Stimulated activated CD4-positive, alpha-beta T cell treated with anti-CD3 and anti-CD28 coated beads, Interleukin-2, amount 100 ng/mL, for 4 hours (primary cell): ENCODE measurements around the gene C3orf20.
A peak's percentile ranks its signal among the peaks of the same experiment; 100 is the strongest.

Source experiments
- DNase-seq: peaks from one replicate; pipeline ENCODE4 v3.0.0-alpha.2; 2020; ENCODE audit warnings: low read depth

The C3orf20 gene

DNA sequence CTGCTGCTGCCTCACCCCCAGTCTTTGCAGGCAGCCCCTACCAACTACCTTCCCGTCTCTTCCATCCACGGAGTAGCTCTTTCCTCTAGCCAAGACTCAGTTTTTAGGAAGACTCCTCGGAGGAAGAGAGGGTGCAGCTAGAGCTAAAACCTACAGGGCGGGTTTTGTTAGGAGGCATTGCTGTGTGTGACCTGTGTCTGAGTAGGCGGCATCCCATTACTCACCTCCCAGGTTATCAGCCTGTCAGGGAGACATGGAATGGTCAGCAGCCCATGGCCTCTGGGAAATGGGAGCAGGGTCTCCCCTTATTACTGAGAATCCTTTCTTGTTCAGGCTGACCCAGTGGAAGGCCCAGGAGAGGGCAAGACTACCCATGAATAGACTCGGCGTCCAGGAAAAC lies 100.1 kb downstream of the C3orf20 start:
- no peak for DNase-seq

DNA sequence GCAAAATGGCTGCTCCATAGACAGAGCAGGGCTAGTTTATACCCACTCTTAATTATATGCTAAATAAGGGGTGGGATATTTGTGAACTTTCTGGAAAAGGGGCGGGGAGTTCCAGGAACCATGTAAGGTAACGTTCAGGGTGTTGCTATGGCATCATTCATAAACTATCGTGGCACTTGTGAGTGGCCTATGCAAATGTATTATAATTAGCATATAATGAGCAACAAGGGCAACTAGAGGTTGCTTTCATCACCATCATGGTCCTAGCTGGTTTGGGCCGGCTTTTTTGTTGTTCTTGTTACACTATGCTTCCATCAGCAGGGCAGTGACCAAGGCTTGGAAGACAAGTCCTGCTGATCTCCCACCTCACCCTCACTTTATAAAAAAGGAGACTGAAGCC lies 100.6 kb downstream of the C3orf20 start:
- no peak for DNase-seq

DNA sequence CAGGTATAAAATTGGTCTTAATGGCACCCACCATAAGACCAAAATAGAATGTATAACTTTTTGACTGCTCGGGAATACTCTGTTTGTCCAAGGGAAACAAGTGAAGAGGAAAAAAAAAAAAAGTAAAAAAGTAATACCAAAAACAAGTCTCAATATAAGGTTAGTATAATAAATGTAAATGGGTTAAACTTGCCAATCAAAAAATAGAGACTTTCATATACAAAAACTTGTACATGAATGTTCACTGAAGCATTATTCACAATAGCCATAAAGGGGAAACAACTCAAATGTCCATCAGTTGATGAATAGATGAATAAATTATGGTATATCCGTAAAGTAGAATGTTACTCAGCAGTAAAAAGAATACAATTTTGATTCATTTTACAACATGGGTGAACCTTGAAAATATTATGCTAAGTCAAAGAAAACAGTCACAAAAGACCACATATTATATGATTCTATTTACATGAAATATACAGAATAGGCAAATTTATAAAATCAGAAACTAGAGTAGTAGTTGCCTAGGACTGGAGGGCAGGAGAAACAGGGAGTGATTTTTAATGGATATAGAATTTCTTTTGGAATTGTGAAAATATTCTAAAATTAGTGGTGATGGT lies 104.2 kb downstream of the C3orf20 start:
- no peak for DNase-seq

DNA sequence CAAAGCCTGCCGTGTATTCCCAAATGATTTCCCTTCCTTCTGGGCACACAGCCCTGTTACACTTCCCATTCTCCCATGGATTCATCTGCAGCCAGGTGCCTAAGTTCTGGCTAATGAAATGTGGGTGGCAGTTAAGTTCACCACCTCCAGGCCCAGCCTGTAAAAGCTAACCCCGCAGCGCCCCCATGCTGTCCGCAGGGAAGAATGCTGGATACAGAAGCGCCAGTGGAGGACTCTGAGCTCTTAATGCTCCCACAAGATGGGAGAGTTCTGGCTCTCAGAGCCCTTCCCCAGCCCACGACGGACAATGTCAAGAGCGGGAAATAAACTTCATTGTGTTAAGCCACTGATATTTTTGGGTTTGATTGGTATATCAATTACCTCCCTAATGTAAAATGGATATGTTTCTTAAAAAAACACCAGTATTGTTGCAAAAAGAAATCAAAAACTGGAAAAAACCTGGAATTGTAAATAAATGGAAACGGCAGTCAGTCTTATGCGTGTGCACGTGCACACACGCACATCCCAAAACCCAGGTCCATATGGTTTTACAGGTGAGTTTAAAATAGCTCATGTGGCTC lies 106.1 kb downstream of the C3orf20 start:
- DNase-seq: no peak

DNA sequence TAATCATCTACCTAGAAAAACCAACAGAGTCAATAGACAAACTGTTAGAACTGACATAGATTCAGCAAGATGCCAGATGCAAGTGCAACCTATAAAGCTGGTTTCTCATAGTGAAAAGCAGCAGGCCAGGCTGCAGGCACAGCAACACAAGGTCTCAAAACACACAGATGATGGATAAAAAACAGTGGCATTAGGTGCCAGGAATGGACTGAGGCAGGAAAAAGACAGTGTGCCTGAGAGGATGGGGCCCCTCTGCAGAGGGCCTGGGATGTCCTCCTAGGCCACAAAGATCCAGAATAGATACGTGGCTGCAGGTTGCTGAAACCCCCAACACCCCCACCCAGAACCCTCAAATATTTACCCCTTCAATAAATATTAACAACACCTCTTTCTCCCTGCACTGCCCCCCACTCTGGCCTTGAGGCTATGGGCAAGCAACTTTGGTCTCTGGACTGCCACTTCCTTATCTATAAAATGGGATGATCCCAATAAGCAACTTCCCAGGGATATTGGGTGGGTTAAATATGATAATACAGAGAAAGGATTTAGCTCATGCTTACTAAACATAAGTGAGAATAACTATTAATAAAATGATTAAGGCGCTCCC lies 108.6 kb downstream of the C3orf20 start:
- DNase-seq: no peak

DNA sequence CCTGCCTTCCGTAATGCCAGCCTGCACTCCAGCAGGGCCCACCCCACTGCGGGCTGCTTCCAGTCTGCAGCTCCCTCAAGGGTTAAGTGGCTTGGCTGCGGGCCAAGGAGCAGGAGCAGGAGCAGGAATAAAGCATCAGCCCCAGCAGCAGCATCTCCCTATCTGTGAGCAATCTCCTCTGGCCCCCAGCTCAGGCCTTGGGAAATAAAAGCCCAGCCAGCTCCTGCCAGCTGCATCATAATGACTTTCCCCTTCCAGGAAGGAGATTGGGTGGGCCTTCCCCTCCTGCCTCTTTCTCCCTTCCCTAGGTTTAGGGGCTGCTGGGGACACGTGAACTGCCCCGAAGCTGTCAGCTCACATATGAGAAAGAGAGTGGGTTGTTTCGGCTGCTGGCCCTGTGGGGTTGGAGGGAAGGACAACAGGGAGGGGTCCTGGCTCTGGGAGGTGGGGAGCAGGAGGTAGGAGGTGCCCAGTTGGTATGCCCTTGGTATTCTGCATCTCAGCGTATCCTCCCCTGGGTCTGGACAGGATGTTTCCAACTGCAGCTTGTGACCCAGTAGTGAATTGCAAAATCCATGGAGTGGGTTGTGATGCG lies 109.2 kb downstream of the C3orf20 start:
- no peak for DNase-seq

DNA sequence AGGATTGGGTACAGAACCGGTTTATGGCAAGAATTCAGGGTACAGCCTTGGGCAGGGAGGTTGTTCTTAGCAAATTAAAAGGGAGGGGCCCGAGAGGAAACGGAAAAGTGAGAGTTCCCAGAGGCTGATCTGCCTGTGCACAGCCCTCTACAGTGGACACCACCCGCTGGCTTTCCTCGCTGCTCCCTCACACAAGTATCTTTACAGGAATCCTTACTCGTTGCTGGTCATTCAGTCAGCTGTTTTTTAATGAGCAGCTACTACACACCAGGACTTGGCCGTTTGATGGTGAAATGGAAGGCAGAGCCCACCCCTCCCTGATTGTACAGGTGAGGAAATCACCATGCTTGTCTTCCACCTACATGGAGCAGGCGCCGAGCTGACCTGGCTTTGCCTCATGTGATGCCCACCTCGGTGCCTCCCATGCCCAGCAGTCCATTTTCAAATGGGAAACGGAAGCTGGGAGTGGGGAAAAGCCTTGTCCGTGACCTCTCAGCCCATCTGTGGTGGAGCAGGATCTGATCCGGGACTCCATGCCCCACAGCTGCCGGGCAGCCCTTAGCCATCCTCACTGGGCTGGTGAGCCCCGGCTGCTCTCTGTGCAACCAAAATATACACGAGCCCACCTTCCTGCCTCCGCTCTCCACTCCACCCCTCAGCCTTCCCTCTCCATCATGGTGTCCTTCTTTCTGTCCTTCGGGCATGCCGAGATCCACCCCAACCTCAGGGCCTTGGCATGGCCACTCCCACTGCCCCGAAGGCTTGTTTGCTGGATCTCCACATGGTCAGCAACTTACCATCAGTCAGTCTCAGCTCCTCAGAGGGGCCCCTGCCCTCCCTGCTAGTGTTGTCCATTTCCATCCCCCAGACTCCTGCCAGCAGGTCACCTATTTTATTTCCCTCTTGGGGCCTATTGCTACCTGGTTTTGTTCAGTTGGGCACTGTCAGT lies 110.5 kb downstream of the C3orf20 start:
- DNase-seq: no peak

DNA sequence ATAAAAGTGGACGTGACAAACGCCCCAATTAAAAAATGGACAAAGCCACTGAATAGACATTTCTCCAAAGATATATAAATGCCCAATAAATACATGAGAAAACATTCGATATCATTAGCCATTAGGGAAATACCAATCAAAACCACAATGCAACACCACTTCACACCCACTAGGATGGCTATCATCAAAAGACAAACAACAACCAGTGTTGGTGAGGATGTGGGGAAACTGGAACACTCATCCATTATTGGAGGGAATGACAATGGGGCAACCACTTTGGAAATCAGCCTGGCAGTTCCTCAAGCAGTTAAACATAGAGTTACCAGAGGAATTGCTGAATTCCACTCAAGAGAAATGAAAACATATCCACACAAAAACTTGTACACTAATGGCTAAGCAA lies 111.4 kb downstream of the C3orf20 start:
- no peak for DNase-seq

DNA sequence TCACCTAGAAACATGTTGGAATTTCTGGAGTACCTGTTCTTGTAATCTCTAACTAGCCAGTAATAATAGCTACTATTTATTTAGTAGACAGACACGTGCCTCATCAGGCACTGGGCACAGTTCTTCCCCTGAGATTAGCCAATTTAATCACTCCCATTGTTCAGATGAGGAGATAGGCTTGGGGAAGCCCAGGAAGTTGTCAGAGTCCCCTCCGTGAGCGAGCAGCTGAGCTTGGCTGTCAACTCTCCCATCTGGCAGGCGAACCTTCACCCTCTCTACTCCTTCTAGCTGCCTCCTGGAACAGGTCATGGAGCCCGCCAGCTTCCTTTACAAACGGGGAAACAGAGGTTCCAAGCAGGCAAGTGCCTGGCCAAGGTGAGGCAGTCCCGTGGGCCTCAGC lies 112.7 kb downstream of the C3orf20 start:
- DNase-seq: no peak

DNA sequence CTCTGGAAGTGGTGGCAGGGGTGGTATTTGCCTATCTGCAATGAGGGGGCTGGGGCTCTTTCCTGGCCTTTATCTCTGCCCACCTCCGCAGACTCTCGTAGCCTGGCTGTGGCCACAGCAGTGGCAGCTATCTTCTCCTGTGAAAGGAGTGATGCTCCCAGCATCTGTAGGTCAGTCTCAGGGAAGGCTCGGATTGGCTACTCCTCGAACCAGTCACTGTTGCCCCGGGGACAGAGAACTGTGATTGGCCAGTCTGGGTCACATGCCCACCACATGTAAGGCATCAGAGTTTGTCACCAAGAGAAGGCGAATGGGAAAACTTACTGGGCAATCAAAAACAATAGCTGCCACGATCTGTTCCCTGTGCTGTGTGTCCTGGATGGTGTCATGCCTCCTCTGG lies 113.7 kb downstream of the C3orf20 start:
- DNase-seq: no peak

DNA sequence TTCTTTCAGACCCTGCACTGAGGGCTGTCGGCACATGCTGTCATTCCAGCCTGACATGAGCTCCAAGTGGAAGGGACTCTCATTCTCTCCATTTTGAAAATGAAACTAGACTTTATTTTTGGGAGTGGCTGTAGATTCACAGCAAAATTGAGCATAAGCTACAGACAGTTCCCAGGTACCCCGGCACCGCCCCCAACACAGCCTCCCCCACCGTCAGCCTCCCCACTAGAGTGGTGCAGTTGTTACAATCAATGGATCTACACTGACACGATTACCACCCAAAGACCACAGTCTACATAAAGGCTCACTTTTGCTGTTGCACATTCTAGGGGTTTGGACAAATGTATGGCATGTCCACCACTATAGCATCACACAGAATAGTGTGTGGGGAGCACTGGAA lies 114.3 kb downstream of the C3orf20 start:
- no peak for DNase-seq

DNA sequence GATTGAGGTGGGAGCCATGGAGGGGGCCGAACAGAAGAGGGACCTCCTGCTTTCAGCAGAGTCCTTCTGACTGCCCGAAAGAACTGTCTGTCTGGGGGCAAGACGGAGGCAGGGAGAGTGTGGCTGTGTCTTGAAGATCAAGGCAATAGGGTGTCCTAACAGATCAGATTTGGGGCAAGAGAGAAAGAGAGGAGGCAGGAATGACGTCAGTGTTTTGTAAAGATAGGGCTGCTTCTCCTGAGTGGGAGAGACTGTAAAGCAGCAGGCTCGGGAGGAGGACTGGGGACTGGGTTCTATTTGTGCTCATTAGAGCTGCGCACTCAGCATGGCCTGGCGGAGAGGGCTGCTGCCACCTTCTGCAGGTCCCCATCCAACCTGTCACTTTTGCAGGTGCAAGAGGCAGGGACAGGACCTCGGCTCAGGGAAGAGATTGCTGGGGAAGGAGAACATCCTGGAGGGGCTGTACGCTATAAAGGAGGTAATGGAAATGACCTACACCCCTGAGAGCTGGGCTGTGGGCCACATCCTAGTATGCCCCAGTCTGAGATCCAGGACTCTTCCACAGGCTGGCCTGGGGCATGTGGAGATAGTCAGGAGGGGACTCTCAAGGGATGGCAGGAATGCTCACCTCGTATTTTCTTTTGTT lies 114.8 kb downstream of the C3orf20 start:
- DNase-seq: no peak

DNA sequence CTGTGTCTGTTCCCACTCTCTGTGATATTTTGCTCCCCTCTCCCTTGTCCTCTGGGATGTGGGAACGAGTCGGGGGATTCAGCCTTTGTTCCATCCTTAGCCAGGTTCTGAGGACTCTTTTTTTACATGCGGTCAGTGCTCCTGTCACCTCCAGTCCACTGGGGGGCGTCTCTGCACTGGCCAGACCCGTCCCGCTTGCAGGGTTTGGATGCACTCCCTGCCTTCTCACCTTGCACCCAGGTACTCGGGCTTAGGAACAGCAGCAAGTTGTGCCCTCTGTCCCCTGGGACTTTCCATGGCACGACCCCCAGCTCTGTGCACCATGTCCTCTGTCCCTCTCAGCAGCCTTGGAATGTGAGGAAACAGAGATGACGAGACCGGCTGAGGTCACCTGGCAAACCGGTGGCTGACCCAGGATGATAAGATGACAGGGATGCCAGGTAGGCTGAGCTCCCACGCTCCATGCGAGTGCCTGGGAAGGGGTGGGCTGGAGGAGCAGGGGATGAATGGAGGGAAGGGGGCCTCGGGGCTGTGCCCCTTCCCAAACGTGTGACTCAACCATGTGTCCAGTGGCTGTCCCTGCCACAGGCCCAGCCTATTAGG lies 116.5 kb downstream of the C3orf20 start:
- peak; percentile 18 for DNase-seq

DNA sequence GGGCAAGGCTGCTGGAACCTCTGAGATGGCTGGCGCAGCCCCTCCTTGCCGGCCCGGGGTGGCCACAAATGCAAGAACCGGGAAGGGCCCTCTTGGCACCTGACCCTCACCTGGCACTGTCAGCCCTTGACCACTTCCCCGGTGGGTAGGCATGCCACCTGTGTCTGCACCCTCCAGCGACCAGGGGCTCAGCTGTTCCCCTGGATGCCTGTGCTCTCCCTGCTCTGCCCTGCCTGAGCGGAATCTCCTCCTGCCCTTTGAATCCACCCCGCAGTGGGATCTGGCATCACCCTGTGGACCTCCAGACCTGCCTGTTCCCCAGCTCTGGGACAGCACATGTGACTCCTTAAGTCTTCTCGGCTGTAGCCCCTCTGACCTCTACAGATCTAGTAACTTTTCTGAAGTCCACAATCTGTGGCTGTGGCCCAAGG lies 117.8 kb downstream of the C3orf20 start:
- no peak for DNase-seq

DNA sequence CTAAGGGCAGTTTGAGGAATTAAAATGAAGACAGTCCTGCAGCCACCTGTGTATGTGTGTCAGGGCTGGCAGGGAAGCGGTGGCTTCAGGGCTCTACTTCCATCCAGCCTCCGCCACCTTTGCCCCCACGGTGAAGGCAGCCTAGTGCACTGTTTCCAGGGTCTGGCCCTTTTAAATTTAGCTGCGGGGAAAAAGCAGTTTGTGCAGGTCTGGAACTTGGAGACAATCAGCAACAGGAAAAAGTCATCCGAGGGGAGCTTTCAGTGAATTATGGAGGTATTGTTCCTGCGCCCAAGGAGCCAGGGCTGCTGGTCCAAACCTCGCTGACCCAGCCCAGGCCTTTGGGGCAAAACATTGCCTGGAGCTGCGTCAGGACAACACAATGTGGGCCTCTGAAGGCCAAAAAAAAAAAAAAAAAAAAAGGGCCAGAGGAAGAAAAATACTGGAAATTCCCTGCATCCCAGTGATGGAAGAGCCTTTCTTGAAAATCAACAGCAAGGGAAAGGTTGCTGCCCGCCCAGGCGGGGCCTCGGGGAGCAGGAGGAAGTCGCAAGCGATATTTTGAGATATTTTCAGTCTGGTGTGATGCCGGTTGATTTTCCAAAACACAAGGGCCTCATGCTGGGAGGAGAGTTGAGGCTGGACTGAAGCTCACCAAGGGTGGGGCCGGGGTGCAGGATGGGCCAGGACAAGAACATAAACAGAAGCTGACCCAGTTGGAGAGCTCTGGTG lies 118.4 kb downstream of the C3orf20 start:
- no peak for DNase-seq

DNA sequence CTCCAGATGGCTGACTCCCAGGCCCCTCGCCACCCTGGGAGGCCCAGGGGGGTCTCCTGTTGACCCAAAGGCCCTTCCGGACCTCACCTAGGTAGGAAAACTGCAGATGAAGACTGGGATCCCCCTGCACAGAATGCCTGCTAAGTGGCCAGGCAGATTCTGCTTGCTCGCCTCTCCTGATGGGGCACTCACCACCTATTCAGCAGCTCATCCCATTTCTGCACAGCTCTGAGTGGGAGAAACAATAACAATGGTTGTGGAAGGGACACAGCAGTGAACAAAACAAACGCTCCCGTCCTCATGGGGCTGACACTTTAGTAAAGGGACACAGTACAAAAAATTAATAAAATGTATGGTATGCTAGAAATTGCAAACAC lies 118.9 kb downstream of the C3orf20 start:
- DNase-seq: no peak

DNA sequence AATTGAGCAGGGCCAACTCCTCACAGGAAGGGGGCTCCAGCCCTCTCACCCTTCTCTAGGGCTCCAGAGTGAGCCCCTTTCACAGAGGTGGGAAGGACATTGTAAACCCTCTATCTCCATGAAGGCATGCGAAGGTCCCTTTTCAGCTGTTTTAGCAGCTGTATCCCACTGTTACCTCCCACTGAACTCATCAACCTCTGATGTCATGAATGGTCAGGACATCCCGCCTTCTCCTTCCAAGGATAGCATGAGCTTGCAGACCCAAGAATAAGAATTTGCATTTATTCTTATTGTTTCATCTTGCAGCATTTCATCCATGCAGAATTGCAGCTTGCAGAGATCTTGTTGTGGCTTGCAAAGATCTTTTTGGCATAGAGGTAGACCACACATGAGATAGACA lies 119.5 kb downstream of the C3orf20 start:
- no peak for DNase-seq

DNA sequence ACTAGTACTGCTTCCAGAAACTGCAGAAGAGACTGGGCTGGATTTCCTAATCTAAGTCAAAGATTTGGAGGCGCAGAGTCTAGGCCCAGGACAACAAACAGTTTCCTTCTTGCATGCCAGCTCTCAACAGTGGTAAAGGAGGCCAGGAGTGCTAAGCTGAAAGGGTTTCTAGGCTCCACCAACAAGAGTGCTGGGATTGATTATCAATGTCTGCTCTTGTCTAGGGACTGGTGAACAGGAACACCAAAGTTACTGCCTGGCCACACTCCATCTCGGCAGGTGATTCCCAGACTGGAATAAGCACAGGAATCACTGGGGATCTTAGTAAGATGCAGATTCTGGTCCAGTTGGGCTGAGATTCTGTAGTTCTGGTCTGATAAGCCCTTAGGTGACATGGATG lies 121.1 kb downstream of the C3orf20 start:
- no peak for DNase-seq

DNA sequence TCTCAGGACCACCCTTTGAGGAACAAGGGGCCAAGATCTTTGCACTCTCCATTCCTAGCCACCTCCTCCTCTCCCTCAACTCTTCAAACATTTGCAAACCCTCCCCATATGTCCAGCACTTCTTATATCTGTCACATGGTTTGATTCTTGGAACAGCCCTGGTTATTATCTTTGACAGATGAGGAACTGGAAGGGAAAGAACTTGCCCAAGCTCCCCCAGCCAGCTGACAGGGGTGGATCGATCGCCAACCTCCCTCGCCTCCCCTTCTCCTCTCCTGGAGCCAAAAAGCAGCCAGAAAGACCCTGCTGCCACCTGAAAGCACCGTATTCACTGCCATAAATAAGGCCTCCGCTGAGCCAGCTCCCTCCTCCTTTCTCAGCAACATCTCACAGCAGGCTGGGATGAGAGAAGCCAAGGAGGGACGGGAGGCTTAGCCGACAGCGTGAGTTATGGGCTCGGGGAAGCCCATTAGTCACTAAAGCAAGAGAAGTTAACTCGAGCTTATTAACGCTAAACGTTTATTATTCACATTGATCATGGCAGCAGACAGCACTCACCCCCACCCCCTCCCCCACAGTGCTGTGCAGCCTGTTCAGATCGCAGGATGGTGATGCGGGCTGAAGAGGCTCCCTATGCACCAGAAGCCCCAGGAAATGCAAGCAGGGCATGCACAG lies 121.6 kb downstream of the C3orf20 start:
- no peak for DNase-seq

DNA sequence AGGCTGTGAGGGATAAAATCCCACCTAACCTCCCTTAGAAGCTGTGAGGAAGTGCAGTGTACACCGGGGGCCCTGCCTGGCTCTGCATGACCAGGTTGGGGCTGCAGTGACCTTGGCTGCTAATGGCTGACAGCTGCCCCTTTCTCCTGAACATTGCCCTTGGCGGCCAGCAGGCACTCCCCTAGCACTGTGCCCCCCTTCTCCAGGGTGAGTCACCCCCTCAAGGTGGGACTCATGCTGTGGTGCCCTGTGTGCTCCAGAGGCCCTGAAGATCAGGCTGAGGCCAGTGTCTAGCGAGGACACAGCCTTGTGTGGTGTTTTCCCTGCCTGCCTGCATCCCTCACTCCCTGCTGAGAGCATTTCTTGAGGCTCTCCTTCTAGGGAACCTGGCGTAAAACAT lies 122.8 kb downstream of the C3orf20 start:
- DNase-seq: no peak
